ENCODE data around the gene HSD17B12.

The HSD17B12 gene

DNA sequence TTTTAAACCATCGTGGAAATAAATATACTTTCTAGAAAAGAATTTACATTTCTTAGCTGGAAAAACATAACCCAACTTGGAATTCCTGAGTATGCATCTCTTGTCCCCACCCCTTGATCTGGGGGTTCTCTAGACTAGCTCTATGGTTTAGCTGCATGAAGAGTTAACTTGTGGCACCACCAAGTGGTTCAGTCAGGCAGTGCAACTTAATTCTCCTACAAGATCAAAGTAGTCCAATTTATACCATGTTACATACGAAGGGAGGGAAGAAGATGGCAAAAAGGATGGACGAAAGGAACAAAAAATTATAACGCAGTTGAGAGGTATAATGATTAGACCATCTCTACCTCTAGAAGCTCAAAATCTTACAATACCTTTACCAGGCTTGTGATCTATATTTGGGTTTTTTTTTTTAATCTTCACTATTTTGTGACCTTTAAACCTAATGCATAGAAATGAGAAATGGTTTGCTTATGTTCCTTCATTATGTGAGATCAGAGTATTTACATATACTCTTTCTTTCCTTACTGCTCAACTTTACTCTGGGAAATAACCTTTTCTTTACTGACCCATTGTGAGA lies 171.6 kb downstream of the HSD17B12 start:
- DNase-seq (ENCODE audit: low spot score), result peak; percentile 73
- TF ChIP-seq, protein P1, sequence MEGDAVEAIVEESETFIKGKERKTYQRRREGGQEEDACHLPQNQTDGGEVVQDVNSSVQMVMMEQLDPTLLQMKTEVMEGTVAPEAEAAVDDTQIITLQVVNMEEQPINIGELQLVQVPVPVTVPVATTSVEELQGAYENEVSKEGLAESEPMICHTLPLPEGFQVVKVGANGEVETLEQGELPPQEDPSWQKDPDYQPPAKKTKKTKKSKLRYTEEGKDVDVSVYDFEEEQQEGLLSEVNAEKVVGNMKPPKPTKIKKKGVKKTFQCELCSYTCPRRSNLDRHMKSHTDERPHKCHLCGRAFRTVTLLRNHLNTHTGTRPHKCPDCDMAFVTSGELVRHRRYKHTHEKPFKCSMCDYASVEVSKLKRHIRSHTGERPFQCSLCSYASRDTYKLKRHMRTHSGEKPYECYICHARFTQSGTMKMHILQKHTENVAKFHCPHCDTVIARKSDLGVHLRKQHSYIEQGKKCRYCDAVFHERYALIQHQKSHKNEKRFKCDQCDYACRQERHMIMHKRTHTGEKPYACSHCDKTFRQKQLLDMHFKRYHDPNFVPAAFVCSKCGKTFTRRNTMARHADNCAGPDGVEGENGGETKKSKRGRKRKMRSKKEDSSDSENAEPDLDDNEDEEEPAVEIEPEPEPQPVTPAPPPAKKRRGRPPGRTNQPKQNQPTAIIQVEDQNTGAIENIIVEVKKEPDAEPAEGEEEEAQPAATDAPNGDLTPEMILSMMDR (IDR thresholded peaks at IDR 0.05; ENCODE audit: extremely low read depth, insufficient read depth, missing control alignments), result peak; percentile 86
- in situ Hi-C loops (cut with MboI; ENCODE audit: low pct_unique_long_range_greater_than_20kb, low sequenced_read_pairs, unreplicated experiment), result loop anchor here (25.0 kb wide), 1 partner anchor 240 kb away; no protein-coding TSS in a partner anchor

DNA sequence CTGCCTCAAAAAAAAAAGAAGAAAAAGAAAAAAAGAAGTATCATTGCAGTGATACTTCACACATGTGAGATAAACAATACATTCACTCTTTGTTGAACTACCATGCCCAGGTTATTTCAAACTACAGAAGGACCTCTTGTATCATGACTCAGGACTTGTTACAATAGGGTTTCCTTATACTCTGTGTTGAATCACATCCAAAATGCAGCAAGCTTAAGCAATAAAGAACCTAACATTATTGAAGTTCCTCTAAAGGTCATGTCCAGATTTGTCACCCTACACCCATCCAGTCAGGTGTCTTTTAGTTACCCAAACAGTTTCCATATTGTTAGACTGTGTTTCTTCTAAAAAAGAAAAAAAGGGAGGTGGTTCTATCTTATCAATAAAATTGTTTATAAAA lies 173.2 kb downstream of the HSD17B12 start:
- in situ Hi-C loops (cut with MboI; ENCODE audit: low pct_unique_long_range_greater_than_20kb, low sequenced_read_pairs, unreplicated experiment), result loop anchor here (25.0 kb wide), 1 partner anchor 241 kb away; no protein-coding TSS in a partner anchor
- TF ChIP-seq, protein P1 (IDR thresholded peaks at IDR 0.05; ENCODE audit: extremely low read depth, insufficient read depth, missing control alignments), result no peak
- no peak for DNase-seq (ENCODE audit: low spot score)

DNA sequence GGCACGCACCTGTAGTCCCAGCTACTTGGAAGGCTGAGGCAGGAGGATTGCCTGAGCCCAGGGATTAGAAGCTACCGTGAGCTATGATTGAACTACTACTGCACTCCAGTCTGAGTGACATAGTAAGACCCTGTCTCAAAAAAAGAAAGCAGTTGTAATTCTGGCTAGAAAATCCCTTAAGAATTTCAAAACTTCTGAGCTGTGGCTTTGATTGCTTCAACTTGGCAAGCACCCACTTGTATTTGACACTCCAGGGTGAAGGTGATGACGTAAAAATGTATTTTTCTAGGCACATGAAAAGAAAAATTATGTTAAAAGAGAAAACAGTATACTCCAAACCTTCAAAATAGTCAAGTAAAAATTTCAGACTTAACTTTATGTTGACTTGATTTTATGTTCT lies 176.5 kb downstream of the HSD17B12 start:
- TF ChIP-seq, protein P1 (IDR thresholded peaks at IDR 0.05; ENCODE audit: extremely low read depth, insufficient read depth, missing control alignments), result no peak
- in situ Hi-C loops (cut with MboI; ENCODE audit: low pct_unique_long_range_greater_than_20kb, low sequenced_read_pairs, unreplicated experiment), result loop anchor here (25.0 kb wide), 1 partner anchor 245 kb away; no protein-coding TSS in a partner anchor

DNA sequence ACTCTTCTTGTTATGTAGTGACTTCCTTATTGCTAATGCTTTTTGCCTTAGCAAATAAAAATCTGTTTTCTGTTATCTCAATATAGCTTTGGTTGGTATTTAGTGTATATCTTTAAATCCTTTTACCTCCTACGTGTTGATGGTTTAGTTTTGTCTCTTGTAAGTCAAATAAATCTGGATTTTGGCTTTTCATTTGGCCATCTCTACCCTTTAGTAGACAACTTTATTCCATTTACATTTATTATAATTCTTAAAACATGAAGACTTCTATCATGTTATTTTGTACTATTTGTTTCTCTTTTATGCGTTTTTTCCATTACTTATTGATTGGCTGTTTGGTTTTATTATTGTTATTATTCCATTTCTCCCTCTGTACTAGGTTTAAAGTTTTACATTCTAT lies 180.6 kb downstream of the HSD17B12 start:
- in situ Hi-C loops (cut with MboI; ENCODE audit: low pct_unique_long_range_greater_than_20kb, low sequenced_read_pairs, unreplicated experiment), result loop anchor here (25.0 kb wide), 1 partner anchor 249 kb away; no protein-coding TSS in a partner anchor

More for the DNA sequence above, 176.5 kb downstream of the HSD17B12 start:
- DNase-seq (ENCODE audit: low spot score), result no peak

DNA sequence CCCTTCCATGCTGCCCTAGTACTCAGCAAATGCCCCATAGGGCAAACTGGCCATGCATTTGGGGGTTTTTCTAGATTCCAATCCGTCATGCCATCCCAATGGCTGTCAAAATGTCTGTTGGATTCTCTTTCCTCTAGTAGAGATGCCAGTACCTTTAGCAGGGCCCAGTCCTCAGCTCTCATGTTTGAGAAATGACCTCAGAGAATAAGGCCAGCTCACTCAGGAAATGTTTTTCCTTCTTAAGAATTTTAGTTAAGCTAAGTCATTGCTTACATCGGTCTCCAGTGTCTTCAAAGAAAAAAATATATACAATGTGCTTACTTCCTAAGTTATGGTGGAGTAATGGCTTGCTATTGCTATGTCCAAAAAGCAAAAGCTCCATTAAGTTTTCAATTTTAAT lies 186.0 kb downstream of the HSD17B12 start:
- TF ChIP-seq, protein P1 (IDR thresholded peaks at IDR 0.05; ENCODE audit: extremely low read depth, insufficient read depth, missing control alignments), result no peak
- DNase-seq (ENCODE audit: low spot score), result no peak
- in situ Hi-C loops (cut with MboI; ENCODE audit: low pct_unique_long_range_greater_than_20kb, low sequenced_read_pairs, unreplicated experiment), result loop anchor here (25.0 kb wide), 1 partner anchor 254 kb away; no protein-coding TSS in a partner anchor

More for the DNA sequence above, 180.6 kb downstream of the HSD17B12 start:
- TF ChIP-seq, protein P1 (IDR thresholded peaks at IDR 0.05; ENCODE audit: extremely low read depth, insufficient read depth, missing control alignments), result no peak
- no peak for DNase-seq (ENCODE audit: low spot score)

DNA sequence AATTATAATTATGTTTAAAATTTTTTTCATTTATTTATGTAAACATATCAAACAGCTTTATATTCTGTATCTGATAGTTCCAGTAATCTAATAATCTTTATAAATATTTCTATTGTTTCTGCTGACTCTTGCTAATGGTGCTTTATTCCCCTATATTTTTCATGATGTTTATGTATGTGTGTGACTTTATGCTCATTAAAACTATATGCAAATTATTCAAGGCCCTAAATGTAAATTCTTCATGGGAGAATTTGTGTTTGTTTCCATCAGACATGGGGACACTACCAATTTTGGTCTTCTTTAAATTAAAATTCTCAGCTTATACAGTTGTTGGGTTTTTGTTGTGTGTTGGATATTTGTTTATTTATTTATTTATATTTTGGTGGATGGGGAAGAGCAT lies 186.4 kb downstream of the HSD17B12 start:
- TF ChIP-seq, protein P1 (IDR thresholded peaks at IDR 0.05; ENCODE audit: extremely low read depth, insufficient read depth, missing control alignments), result no peak
- in situ Hi-C loops (cut with MboI; ENCODE audit: low pct_unique_long_range_greater_than_20kb, low sequenced_read_pairs, unreplicated experiment), result loop anchor here (25.0 kb wide), 1 partner anchor 255 kb away; no protein-coding TSS in a partner anchor
- DNase-seq (ENCODE audit: low spot score), result no peak
